HG03108 (cell line): ENCODE measurements around the gene TIMD4.
"Not testable (repeated sequence)": the region's sequence is repeated elsewhere in the genome, so short reads cannot be mapped to it uniquely, and the experiment has no call there.

Experiments used
- ATAC-seq: cut with Tn5 transposase; IDR thresholded peaks from one replicate; pipeline ENCODE4 v1.9.1; 2021; ENCODE audit warnings: moderate library complexity; ENCODE audit not compliant: unreplicated experiment

Gene TIMD4

GRCh38 chr5:156925767-156926166, 37.3 kb downstream of the TIMD4 start:
- ATAC-seq, result not testable (repeated sequence)

DNA sequence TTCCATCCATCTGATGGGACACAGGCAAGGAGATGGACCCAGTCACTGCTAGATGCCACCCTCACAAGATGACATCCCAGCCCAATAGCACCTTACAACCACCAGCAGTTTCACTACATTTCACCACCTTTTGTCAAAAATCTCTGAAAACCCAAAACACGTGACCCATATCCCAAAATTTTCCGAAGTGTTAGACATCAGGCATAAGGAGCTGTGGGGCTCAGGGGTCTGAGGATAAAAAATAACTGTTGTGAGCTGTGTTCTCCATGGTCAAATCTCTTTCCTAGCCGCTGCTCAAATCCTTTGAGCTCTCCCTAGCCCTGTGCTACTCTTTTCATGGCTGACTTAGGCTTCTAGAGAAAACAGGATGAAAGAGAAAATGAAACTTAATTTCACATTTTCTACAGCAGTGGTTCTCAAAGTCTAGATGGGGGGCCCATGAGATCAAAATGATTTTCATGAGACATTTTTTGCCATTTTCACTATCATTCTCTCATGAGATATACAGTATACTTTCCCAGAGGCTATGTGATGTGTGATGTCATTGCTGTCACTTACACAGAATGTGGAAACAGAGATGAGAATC, 40.7 kb downstream of the TIMD4 start:
- ATAC-seq, result peak; percentile 37

GRCh38 chr5:156920861-156921431, 42.1 kb downstream of the TIMD4 start:
- peak; percentile 54 for ATAC-seq

DNA sequence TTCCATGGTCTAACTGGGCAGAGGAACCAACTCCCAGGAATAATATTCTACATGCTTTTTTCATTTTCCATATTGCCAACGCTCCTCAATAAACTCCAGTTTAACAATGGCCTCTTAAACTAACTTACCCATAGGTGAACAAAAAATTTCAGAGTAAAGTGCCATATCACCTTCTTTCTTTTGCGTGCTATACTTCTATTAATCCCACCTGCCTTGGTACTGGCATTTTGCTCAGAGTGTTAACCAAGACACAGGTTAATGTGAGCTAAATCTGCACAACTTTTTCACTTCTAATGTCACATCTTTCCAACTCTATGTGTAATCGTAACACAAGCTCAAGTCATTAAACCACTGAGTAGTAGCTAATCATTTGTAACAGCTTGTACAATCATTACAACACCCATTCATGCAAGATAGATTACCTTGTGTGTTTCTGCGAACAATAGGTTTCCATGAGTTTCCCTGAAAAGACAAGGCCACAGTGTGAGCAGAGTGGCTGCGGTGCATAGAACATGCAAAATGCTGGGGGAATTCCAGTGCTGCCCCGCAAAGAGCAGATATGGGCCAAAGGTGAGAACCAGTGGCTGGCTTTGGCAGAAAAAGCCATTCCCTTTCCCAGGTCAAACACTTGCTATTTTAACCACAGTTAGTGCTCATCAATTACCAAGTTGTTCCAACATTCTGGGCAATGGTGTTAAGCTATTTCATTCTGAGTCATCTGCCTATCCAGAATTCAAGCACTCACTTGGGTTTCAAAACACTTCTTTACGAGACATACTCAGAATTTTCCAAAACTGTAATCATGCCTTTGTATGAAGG, 42.8 kb downstream of the TIMD4 start:
- peak; percentile 41 for ATAC-seq

DNA sequence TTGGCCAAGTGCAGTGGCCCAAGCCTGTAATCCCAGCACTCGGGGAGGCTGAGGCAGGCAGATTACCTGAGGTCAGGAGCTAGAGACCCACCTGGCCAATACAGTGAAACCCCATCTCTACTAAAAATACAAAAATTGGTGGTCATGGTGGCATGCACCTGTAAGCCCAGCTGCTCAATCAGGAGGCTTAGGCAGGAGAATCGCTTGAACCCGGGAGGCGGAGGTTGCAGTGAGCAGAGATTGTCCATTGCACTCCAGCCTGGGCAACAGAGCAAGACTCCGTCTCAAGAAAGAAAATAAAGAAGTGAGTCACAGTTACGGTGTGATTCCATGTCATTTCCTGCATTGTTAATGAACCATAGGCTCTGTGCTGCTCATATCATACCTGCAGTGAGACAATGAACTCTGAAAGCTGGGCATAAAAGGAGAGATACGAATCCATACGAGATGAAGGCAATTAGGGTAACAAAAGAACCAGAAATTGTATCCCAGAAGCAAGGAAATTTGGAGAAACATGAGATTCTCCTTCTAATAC, 44.6 kb downstream of the TIMD4 start:
- no peak for ATAC-seq

- no peak for ATAC-seq
These were observed 48.7 kb downstream of the TIMD4 start for GRCh38 chr5:156914371-156914737.

DNA sequence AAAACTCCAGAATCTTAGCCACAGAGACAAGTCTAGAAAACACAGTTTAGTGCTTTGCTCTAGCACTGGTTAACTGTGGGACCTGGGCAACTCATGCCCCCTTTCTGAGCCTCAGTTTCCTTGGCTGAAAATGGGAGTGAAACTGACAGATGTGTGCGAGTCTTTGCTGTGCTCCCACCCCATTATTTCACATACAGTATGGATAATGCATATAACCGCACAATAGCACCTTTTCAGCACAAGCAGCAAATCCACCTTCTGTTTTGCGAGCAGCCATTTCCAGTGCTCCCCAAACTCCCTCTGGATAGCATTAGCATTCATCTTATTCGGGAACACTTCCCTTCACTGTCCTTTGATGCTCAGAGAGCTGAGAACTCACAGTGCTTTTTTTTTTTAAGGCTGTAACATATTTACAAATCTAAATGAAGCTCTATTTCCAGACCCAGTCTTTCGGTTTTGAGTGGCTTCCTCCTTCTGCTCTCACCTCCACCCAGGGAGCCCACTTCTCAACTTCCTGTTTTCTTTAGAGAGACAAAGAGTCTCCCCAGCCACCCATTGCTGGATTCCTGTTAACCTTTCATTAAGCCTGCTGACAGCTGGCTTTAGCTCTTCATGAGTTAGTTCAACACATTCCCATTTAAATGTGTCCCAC, 49.2 kb downstream of the TIMD4 start:
- ATAC-seq, result peak; percentile 93

DNA sequence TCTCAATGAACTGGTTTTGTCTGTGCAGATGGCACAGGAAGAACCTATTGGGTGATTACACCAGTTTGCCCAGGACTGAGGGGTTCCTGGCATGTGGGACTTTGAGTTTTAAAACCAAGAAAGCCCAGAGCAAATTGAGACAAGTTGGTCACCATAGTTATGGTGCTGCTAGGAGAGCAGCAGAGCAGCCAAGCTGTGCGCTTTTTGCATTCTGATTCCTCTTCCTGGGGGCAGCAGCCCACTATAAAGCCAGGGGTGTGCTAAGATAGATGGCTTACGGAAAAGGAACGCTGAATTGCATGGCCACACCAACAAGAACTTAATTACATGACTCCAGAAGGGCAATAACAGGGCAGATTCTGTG, 49.7 kb downstream of the TIMD4 start:
- no peak for ATAC-seq

- ATAC-seq, result no peak
These were observed 50.2 kb downstream of the TIMD4 start for GRCh38 chr5:156912869-156913268.

- no peak for ATAC-seq
These were observed 53.8 kb downstream of the TIMD4 start for GRCh38 chr5:156909180-156909579.

DNA sequence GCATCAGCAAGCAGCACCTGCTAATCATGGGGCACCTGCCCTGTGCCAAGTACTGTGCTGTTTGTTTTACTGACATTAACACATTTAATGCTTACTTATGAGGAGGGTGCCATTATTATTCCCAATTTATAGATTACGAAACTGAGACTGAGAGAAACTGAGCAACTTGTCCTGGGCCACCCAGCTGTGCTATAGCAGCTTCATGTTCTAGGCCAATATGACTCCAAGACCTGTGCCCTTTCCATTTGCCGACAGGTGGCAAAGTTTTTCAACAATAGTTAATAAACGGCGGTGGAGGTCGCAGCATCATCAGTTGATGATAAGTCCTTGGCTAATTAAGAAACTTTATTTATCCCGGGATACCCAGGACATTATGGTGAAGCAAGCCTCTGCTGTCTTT, 55.4 kb downstream of the TIMD4 start:
- no peak for ATAC-seq

DNA sequence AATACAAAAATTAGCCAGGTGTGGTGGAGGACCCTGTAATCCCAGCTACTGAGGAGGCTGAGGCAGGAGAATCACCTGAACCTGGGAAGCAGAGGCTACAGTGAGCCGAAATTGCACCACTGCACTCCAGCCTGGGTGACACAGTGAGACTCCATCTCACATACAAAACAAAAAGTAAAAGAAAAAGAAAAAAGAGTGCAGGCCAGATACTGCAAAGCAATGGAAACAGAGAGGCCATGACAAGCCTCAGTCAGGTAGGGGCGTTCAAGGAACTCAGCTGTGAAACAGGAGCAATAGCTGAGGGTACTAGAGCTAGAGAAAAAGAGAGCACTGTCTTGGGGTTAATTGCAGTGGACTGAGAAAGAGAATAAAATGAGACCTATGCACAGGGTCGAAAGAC, 56.2 kb downstream of the TIMD4 start:
- no peak for ATAC-seq

DNA sequence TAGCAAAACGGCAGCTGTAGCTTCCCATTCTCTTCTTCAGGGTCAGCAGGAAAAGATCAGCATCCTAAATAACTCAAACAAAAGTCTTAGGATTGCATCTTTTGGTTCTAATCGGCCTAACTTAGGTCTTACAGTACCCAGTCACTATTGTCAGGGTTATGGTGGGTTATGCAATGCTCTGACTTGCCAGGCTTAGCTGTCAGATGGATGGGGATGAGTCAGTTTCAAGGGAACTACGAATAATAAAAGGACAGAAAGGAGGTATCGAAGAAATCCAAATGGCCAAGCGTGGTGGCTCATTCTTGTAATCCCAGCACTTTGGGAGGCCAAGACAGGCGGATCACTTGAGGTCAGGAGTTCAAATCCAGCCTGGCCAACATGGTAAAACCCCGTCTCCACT, 66.5 kb downstream of the TIMD4 start:
- ATAC-seq, result no peak

GRCh38 chr5:156893517-156893916, 69.5 kb downstream of the TIMD4 start:
- ATAC-seq, result peak; percentile 62

- ATAC-seq, result no peak
These were observed 70.2 kb downstream of the TIMD4 start for GRCh38 chr5:156892864-156893263.

DNA sequence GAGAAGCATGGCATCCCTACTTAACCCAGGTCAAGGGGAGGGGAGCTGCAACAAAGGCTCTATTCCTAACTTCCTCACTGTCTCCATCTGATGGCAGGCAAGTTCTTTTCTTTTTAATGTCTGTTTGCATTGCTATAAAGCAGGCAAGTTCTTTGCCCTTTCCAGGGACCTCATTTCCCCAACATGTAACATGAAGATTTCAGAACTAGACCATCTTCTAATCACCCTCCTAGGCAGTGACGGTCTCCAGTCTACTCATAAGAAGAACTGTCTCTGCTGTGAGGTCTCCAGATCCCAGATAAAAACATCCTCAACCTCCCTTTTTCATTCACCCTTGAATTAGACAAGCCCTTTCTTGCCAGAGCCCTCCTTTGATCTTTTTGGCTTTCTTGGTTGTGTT, 70.8 kb downstream of the TIMD4 start:
- no peak for ATAC-seq

- ATAC-seq, result no peak
These were observed 74.5 kb downstream of the TIMD4 start for GRCh38 chr5:156888520-156888919.

GRCh38 chr5:156883316-156883875, 79.6 kb downstream of the TIMD4 start:
- ATAC-seq, result peak; percentile 43

DNA sequence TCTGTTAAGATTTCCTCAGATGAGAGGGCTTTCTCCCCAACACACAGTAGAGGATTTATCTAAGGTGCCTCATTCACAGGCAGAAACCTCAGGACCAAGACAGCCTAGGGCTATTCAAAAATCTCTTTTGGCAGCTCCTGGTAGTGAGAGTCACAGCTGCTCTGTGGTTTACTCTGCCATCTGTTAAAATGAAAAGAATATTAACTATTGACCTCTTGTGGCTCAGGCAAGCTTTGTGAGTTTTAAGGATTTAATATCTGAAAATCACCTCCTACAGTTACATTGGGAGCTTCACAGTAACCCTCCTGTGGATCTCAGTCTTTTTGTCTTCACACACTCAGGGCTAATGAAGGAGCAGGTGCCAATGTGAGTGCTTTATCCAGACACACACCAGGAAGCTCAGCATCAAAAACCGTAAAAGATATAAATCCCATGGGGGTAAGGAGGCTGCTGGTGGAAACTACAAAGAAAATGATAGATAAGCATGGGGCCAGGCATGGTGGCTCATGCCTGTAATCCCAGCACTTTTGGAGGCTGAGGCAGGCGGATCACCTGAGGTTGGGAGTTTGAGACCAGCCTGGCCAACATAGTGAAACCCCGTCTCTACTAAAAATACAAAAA, 83.3 kb downstream of the TIMD4 start:
- peak; percentile 95 for ATAC-seq

DNA sequence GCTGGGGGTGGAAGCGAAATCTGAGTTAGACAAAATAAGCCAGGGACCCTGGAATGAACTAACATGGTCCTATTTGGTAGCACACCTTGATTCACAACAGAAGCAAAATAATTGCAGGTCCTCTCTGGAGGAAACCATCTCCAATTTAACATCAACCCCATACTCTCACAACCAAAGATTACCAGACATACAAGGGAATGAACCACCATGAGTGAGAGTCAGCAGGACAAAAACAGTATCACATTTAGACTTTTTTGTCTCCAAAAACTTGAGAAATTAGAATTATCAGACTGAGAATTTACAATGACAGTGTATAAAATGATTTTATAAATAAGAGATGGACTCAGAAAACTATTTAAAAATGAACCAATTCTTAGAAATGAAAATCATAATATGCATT, 91.8 kb downstream of the TIMD4 start:
- no peak for ATAC-seq

DNA sequence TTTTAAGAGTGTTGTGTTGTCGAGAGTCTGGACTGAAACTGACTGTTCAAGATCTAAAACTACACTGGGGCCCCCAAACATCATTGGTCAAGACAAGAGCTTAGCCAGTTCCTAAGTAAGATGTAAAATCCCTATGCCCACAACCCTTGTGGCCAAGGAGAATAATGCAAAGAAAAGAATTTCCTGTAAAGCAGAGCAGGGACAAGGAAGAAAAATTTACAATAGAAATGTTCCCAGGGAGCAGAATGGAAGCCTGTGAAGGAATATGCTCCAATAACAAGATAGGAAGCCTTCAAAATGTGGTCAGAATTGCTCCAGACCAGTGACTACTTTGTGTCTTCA, 92.6 kb downstream of the TIMD4 start:
- no peak for ATAC-seq
